HG03039 (cell line): ENCODE results near the gene ESRRG.

Experiments
- ATAC-seq: cut with Tn5 transposase; IDR thresholded peaks from one replicate; pipeline ENCODE4 v1.9.1; 2021; ENCODE audit warnings: mild to moderate bottlenecking, moderate library complexity; ENCODE audit not compliant: unreplicated experiment

The ESRRG gene

GRCh38 chr1:216523043-216523442 lies 200.2 kb downstream of the ESRRG start:
- no peak for ATAC-seq

- ATAC-seq, result no peak
Measured at GRCh38 chr1:216521477-216521876, 201.8 kb downstream of the ESRRG start.

- ATAC-seq, result no peak
Measured at GRCh38 chr1:216518844-216519627, 204.2 kb downstream of the ESRRG start.

- ATAC-seq, result no peak
Measured at GRCh38 chr1:216502528-216503162, 220.6 kb downstream of the ESRRG start.

- no peak for ATAC-seq
Measured at GRCh38 chr1:216500273-216500967, 222.8 kb downstream of the ESRRG start.

GRCh38 chr1:216499581-216500272 lies 223.5 kb downstream of the ESRRG start:
- ATAC-seq, result no peak

GRCh38 chr1:216498277-216498676 lies 225.0 kb downstream of the ESRRG start:
- ATAC-seq, result no peak

GRCh38 chr1:216485042-216485441 lies 238.2 kb downstream of the ESRRG start:
- ATAC-seq, result no peak

- ATAC-seq, result no peak
Measured at GRCh38 chr1:216483672-216484401, 239.4 kb downstream of the ESRRG start.

- ATAC-seq, result no peak
Measured at GRCh38 chr1:216482620-216483019, 240.6 kb downstream of the ESRRG start.

- ATAC-seq, result no peak
Measured at GRCh38 chr1:216478238-216478637, 245.0 kb downstream of the ESRRG start.

- ATAC-seq, result no peak
Measured at GRCh38 chr1:216476341-216476740, 246.9 kb downstream of the ESRRG start.

GRCh38 chr1:216475659-216476276 lies 247.5 kb downstream of the ESRRG start:
- ATAC-seq, result no peak

GRCh38 chr1:216466162-216466801 lies 256.9 kb downstream of the ESRRG start:
- no peak for ATAC-seq

GRCh38 chr1:216464489-216464888 lies 258.7 kb downstream of the ESRRG start:
- no peak for ATAC-seq

- ATAC-seq, result no peak
Measured at GRCh38 chr1:216462066-216462775, 261.0 kb downstream of the ESRRG start.

- no peak for ATAC-seq
Measured at GRCh38 chr1:216461466-216461865, 261.8 kb downstream of the ESRRG start.

- ATAC-seq, result no peak
Measured at GRCh38 chr1:216459651-216460207, 263.5 kb downstream of the ESRRG start.

GRCh38 chr1:216458812-216459211 lies 264.4 kb downstream of the ESRRG start:
- ATAC-seq, result no peak
